Central memory CD8-positive, alpha-beta T cell (primary cell): ENCODE measurements around the gene POMP.

Experiments
- ATAC-seq: fragments of 150-1000 bp; cut with Tn5 transposase; replicated peaks from 2 replicates; pipeline ENCODE4 v1.10.0; 2022; ENCODE audit warnings: mild to moderate bottlenecking, moderate FRiP score, moderate number of reproducible peaks; ENCODE audit not compliant: poor library complexity, severe bottlenecking; ENCODE audit errors: extremely low read depth
- DNase-seq, 2 donors: peaks; one replicate each; pipeline ENCODE4 v3.0.0; 2021; ENCODE audit warnings: low spot score in 2 of 2
- H3K27ac Mint-ChIP-seq: one replicate; pipeline ENCODE4 v1.8.0; 2022; ENCODE audit warnings: low read depth, mild to moderate bottlenecking, moderate library complexity, mixed read lengths
- H3K27me3 Mint-ChIP-seq: one replicate; pipeline ENCODE4 v1.8.0; 2022; ENCODE audit warnings: mixed read lengths
- H3K36me3 Mint-ChIP-seq: one replicate; pipeline ENCODE4 v1.8.0; 2022; ENCODE audit warnings: mild to moderate bottlenecking, moderate library complexity, mixed read lengths; ENCODE audit not compliant: insufficient read depth
- H3K4me1 Mint-ChIP-seq: one replicate; pipeline ENCODE4 v1.8.0; 2022; ENCODE audit warnings: mixed read lengths
- H3K4me3 Mint-ChIP-seq: one replicate; pipeline ENCODE4 v1.8.0; 2022; ENCODE audit warnings: mild to moderate bottlenecking, moderate library complexity, mixed read lengths
- H3K9me3 Mint-ChIP-seq: one replicate; pipeline ENCODE4 v1.8.0; 2022; ENCODE audit warnings: mixed read lengths

POMP gene

GRCh38 chr13:28650284-28650683, 8.6 kb upstream of the POMP start:
- Mint-ChIP-seq H3K9me3 (no peaks in the 10 kb centered on the region), H3K27me3 (no peaks in the 10 kb centered on the region), H3K36me3 (peaks cover 2% of the 10 kb centered on the region), H3K27ac (no peak overlapping the region), H3K4me3 (no peak overlapping the region), H3K4me1 (peaks cover 7% of the 10 kb centered on the region)
- ATAC-seq = no peak
- DNase-seq = no peak

DNA sequence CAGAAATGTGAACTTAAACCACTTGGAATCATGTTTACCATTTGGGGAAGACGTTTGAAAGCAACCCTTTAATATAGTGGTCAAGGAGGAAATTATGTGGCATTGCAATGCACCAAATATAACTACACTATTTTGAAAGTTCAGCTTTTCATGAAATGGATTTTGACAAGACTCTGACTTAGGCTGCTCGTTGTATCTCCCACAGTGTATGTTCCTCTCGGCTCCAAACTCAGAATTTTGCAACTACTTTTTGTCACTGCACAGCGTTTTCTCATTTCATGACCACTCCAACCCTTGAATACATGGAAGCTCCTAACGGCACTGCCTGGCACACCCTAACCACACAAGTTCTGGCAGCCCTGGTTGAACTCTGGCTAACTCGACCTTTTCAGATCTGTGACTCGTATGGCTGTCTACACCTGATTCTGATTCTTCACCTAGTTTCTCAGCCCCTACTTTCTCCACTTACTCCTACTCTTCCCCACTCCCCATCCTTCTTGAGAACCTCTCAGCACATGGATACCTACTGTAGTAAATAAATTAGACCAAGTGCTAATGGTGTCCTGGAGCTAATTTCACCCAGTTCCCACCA, 7.0 kb upstream of the POMP start:
- Mint-ChIP-seq H3K36me3 (peaks cover 2% of the 10 kb centered on the region), H3K9me3 (no peaks in the 10 kb centered on the region), H3K27me3 (no peaks in the 10 kb centered on the region), H3K27ac (no peak overlapping the region), H3K4me1 (peaks cover 19% of the 10 kb centered on the region), H3K4me3 (no peak overlapping the region)
- DNase-seq (no peak), ATAC-seq (no peak)

DNA sequence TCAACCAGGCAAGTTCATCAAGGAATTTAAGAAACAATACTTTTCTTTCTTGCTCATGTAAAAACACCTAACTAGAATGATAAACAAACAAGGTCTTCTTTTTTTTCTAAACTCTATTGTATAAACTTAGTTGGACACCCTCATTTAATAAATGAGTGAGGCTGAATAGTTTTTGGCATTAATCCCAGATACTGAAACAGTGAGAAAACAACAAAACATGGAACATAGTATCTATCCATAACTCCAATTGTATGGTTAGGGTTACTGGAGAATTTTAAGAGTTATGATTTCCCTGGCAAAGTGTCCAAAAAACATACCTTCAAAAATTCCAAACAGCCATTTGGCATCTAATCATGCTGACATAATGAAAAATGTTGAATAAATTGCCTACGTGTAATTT, 5.8 kb upstream of the POMP start:
- DNase-seq (no peak), ATAC-seq (no peak)
- H3K9me3 Mint-ChIP-seq = no peaks in the 10 kb centered on the region
- no peak overlapping the region for H3K27ac Mint-ChIP-seq
- H3K4me1 Mint-ChIP-seq = peaks cover 30% of the 10 kb centered on the region
- H3K4me3 Mint-ChIP-seq = no peak overlapping the region
- H3K36me3 Mint-ChIP-seq = peaks cover 2% of the 10 kb centered on the region
- no peaks in the 10 kb centered on the region for H3K27me3 Mint-ChIP-seq

- no peak for DNase-seq
Measured at GRCh38 chr13:28654276-28654675, 4.7 kb upstream of the POMP start.

GRCh38 chr13:28655561-28655960, 3.4 kb upstream of the POMP start:
- peaks cover 48% of the 10 kb centered on the region for H3K4me1 Mint-ChIP-seq
- peaks cover 17% of the 10 kb centered on the region for H3K36me3 Mint-ChIP-seq
- no peaks in the 10 kb centered on the region for H3K27me3 Mint-ChIP-seq
- DNase-seq (no peak), ATAC-seq (no peak)
- no peaks in the 10 kb centered on the region for H3K9me3 Mint-ChIP-seq
- H3K27ac Mint-ChIP-seq = peak overlapping the region; percentile 17
- no peak overlapping the region for H3K4me3 Mint-ChIP-seq

More at GRCh38 chr13:28654276-28654675, 4.7 kb upstream of the POMP start:
- no peaks in the 10 kb centered on the region for H3K9me3 Mint-ChIP-seq
- peaks cover 10% of the 10 kb centered on the region for H3K36me3 Mint-ChIP-seq
- no peak overlapping the region for H3K4me3 Mint-ChIP-seq
- no peak for ATAC-seq
- peaks cover 36% of the 10 kb centered on the region for H3K4me1 Mint-ChIP-seq
- H3K27me3 Mint-ChIP-seq = no peaks in the 10 kb centered on the region
- no peak overlapping the region for H3K27ac Mint-ChIP-seq

- Mint-ChIP-seq H3K9me3 (no peaks in the 10 kb centered on the region), H3K4me1 (peaks cover 62% of the 10 kb centered on the region), H3K27me3 (no peaks in the 10 kb centered on the region), H3K4me3 (peak overlapping the region; percentile 92), H3K36me3 (peaks cover 25% of the 10 kb centered on the region), H3K27ac (peak overlapping the region; percentile 97)
- DNase-seq (no peak), ATAC-seq (no peak)
Measured at GRCh38 chr13:28657784-28658538, 969 bp upstream of the POMP start.

GRCh38 chr13:28658539-28658795, 463 bp upstream of the POMP start:
- ATAC-seq (peak; percentile 1), DNase-seq (no peak)
- H3K27ac Mint-ChIP-seq = peak overlapping the region; percentile 97
- H3K36me3 Mint-ChIP-seq = peaks cover 28% of the 10 kb centered on the region
- no peaks in the 10 kb centered on the region for H3K9me3 Mint-ChIP-seq
- H3K4me3 Mint-ChIP-seq = peak overlapping the region; percentile 92
- H3K27me3 Mint-ChIP-seq = no peaks in the 10 kb centered on the region
- peaks cover 62% of the 10 kb centered on the region for H3K4me1 Mint-ChIP-seq

DNA sequence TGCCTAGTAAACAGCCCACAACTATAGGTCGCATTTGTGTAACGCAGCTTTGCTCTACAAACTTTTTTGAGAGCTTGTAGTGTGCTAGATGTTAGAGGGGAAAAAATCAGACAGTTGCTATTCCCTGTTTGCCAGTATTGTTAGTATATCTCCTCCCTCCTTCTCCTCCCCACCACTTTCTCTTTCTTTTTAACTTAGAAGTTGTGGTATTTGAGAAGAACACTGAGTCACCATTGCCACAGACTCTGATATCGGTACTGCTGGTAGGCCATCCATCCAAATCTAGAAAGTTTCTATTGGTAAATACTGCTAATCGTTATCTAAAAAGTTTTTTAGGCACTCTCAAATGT, 666 bp downstream of the POMP start:
- Mint-ChIP-seq H3K36me3 (peaks cover 37% of the 10 kb centered on the region), H3K4me1 (peaks cover 64% of the 10 kb centered on the region), H3K27ac (peak overlapping the region; percentile 97), H3K27me3 (no peaks in the 10 kb centered on the region), H3K9me3 (no peaks in the 10 kb centered on the region), H3K4me3 (peak overlapping the region; percentile 92)
- ATAC-seq = peak; percentile 71
- no peak for DNase-seq

GRCh38 chr13:28666897-28667488, 8.1 kb downstream of the POMP start:
- DNase-seq = no peak
- peaks cover 37% of the 10 kb centered on the region for H3K4me1 Mint-ChIP-seq
- no peak overlapping the region for H3K27ac Mint-ChIP-seq
- no peak for ATAC-seq
- peaks cover 89% of the 10 kb centered on the region for H3K36me3 Mint-ChIP-seq
- H3K27me3 Mint-ChIP-seq = no peaks in the 10 kb centered on the region
- H3K9me3 Mint-ChIP-seq = no peaks in the 10 kb centered on the region
- H3K4me3 Mint-ChIP-seq = no peak overlapping the region

DNA sequence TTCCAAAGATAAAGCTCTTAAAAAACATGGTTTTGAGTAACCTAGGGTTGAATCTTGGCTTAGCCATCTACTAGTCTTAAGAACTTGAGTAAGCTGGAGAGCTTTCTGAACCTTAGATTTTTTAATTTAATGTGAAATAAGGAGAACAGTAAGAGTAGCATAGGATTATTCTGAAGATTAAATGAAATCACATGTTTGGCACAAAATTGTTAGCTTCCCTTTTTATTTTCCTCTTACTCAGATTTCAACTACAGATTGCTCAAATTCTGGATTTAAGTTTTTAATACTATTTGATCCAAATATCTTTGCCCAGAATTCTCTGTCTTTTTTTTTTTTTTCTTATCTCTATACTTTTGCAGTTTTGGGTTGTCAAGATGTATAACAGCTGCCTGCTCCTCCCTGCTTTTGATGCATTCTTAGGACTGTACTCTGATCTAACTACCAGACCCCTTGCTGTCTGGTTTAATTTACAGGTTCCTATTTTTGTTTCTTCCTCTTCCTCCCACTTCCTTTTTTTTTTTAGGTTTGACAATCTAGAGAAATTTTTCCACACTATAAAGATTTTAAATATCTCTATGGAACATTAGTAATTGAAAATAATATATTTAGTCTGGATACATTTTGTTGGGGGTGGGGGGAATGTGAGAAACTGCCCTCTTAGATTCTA, 12.3 kb downstream of the POMP start:
- peaks cover 25% of the 10 kb centered on the region for H3K4me1 Mint-ChIP-seq
- no peak overlapping the region for H3K27ac Mint-ChIP-seq
- no peaks in the 10 kb centered on the region for H3K27me3 Mint-ChIP-seq
- no peak overlapping the region for H3K4me3 Mint-ChIP-seq
- peaks cover 90% of the 10 kb centered on the region for H3K36me3 Mint-ChIP-seq
- ATAC-seq (no peak), DNase-seq (no peak)
- H3K9me3 Mint-ChIP-seq = no peaks in the 10 kb centered on the region

DNA sequence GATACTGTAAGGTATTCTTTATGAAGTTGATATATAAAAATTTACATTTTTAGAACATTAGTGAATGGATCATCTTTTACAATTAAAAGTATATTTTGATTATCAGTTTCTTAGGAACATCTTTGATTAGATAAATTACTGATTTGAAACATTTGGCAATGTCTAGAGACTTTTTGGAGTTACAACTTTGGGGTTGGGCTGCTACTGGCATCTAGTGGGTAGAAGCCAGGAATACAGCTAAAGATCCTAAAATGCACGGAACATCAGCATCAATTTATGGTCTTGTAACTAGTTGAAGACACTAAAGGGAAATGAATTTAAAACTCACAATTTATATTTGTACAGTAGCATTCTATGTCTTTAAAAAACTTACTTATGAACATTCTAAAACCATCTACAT, 19.9 kb downstream of the POMP start:
- Mint-ChIP-seq H3K4me3 (no peak overlapping the region), H3K4me1 (peaks cover 8% of the 10 kb centered on the region), H3K27ac (no peak overlapping the region), H3K27me3 (no peaks in the 10 kb centered on the region), H3K9me3 (no peaks in the 10 kb centered on the region), H3K36me3 (peaks cover 43% of the 10 kb centered on the region)
- DNase-seq (no peak), ATAC-seq (no peak)

DNA sequence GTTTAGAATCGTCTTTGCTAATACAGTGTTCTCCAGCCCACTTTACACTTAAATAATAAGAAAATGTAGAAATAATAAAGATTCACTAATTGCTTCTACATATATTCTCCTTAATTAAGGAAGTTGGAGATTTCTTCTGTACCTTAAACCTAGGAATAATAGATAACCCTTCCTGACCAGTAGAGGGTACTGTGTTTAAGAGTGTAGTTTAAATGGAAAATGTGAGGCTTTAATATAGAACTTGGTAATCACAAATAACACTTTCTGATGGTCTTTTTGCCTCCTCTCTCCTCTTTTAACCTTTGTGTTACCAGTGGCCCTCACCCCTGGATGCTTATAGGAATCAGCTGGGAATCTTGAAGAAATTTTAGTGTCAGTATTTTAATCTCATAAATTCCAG, 20.7 kb downstream of the POMP start:
- Mint-ChIP-seq H3K9me3 (no peaks in the 10 kb centered on the region), H3K4me1 (peaks cover under 1% of the 10 kb centered on the region), H3K4me3 (no peak overlapping the region), H3K27me3 (no peaks in the 10 kb centered on the region), H3K27ac (no peak overlapping the region), H3K36me3 (peaks cover 35% of the 10 kb centered on the region)
- no peak for DNase-seq
- no peak for ATAC-seq

DNA sequence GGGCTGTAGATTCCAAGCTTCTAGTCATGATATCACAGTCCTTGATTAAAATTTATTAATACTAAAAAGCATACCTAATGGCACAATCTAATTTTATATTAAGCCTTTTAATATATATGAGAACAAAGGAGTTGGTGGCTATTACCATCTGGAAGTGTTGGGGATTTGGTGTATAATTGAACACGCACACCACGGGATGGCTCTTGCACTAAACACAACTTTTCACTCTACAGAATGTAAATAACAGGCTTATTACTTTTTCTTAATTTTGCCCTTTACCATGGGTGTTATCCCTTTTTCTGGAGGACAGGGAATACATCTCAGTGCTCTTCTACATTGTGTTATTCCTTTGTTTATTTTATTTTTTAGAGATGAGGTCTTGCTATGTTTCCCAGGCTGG, 21.6 kb downstream of the POMP start:
- Mint-ChIP-seq H3K36me3 (peaks cover 29% of the 10 kb centered on the region), H3K27ac (peak overlapping the region; percentile 57), H3K9me3 (no peaks in the 10 kb centered on the region), H3K4me3 (no peak overlapping the region), H3K27me3 (no peaks in the 10 kb centered on the region), H3K4me1 (no peaks in the 10 kb centered on the region)
- ATAC-seq (no peak), DNase-seq (no peak)
